ENCODE data around the gene TRIM46. TPM values are rescaled to one million over a fixed set of nuclear protein-coding genes. Genes with fewer than 3 reads are reported as not detected.
"Not testable (repeated sequence)": the region's sequence is repeated elsewhere in the genome, so short reads cannot be mapped to it uniquely, and the experiment has no call there.

The TRIM46 gene
- total and polyA plus RNA-seq, 2 of the 13 experiments (the other 11 are each of a cell fraction or from before 2014, with no cell fraction given), result 0.04 to 0.09 TPM

- H3K4me3 ChIP-seq (replicated peaks in 1 of 3; ENCODE audit: insufficient read depth in 1 of 3, low read depth in 2 of 3, low read length in 3 of 3); H2AFZ ChIP-seq (ENCODE audit: low read length); BruUV-seq (replicated peaks); ATAC-seq; DNase-seq (ENCODE audit: low spot score); intact Hi-C loops (cut with micrococcal nuclease; ENCODE audit: unreplicated experiment); FAIRE-seq; H3K27me3 ChIP-seq (ENCODE audit: control insufficient read depth in 1 of 2, insufficient read depth in 2 of 2, low read length in 2 of 2); H4K20me1 ChIP-seq (ENCODE audit: insufficient read depth, low read length); in situ Hi-C loops (cut with HindIII; ENCODE audit: extremely low pct_ligation_motif_present, low pct_unique_long_range_greater_than_20kb); H3K27ac ChIP-seq (ENCODE audit: extremely low read length, insufficient read depth, low read length); H3K9me3 ChIP-seq (ENCODE audit: low read length); CTCF ChIA-PET (ENCODE audit: low intra/inter-chr PET ratio, low total read pairs); H3K4me2 ChIP-seq (ENCODE audit: low read depth, low read length); H3K36me3 ChIP-seq (replicated peaks in 1 of 2; ENCODE audit: control insufficient read depth in 1 of 2, insufficient read depth in 2 of 2, low read length in 2 of 2); H3K9ac ChIP-seq (ENCODE audit: insufficient read depth, low read depth, low read length); POLR2A ChIA-PET: not testable (repeated sequence)
- 100% methylated on average over 8 of the region's 13 CpGs for WGBS (ENCODE audit: low lambda C conversion rate)
- Histone ChIP-seq H3K4me1 (ENCODE audit: insufficient read depth, low read length) (peaks cover 29% of the 10 kb centered on the region), H3K79me2 (ENCODE audit: insufficient read depth, low read length) (peaks cover 13% of the 10 kb centered on the region)
Observed at GRCh38 chr1:155211381-155212050, 37.9 kb downstream of the TRIM46 start.

- FAIRE-seq; H3K9me3 ChIP-seq (ENCODE audit: low read length); H2AFZ ChIP-seq (ENCODE audit: low read length); H3K4me2 ChIP-seq (ENCODE audit: low read depth, low read length); ATAC-seq; H3K36me3 ChIP-seq (replicated peaks in 1 of 2; ENCODE audit: control insufficient read depth in 1 of 2, insufficient read depth in 2 of 2, low read length in 2 of 2); in situ Hi-C loops (cut with HindIII; ENCODE audit: extremely low pct_ligation_motif_present, low pct_unique_long_range_greater_than_20kb); POLR2A ChIA-PET; DNase-seq (ENCODE audit: low spot score); H3K27ac ChIP-seq (ENCODE audit: extremely low read length, insufficient read depth, low read length); H3K27me3 ChIP-seq (ENCODE audit: control insufficient read depth in 1 of 2, insufficient read depth in 2 of 2, low read length in 2 of 2); CTCF ChIA-PET (ENCODE audit: low intra/inter-chr PET ratio, low total read pairs); intact Hi-C loops (cut with micrococcal nuclease; ENCODE audit: unreplicated experiment); BruUV-seq (replicated peaks); H3K9ac ChIP-seq (ENCODE audit: insufficient read depth, low read depth, low read length); H3K4me3 ChIP-seq (replicated peaks in 1 of 3; ENCODE audit: insufficient read depth in 1 of 3, low read depth in 2 of 3, low read length in 3 of 3); H4K20me1 ChIP-seq (ENCODE audit: insufficient read depth, low read length): not testable (repeated sequence)
- H3K79me2 ChIP-seq (ENCODE audit: insufficient read depth, low read length), result peaks cover 13% of the 10 kb centered on the region
- peaks cover 24% of the 10 kb centered on the region for H3K4me1 ChIP-seq (ENCODE audit: insufficient read depth, low read length)
- WGBS (ENCODE audit: low lambda C conversion rate), result 90% methylated on average over 5 of the region's 7 CpGs
Observed at GRCh38 chr1:155212051-155212440, 38.4 kb downstream of the TRIM46 start.

GRCh38 chr1:155214702-155215101 lies 41.1 kb downstream of the TRIM46 start:
- H3K9me3 ChIP-seq (ENCODE audit: low read length); H3K36me3 ChIP-seq (replicated peaks in 1 of 2; ENCODE audit: control insufficient read depth in 1 of 2, insufficient read depth in 2 of 2, low read length in 2 of 2); POLR2A ChIA-PET; H4K20me1 ChIP-seq (ENCODE audit: insufficient read depth, low read length); H3K4me3 ChIP-seq (replicated peaks in 1 of 3; ENCODE audit: insufficient read depth in 1 of 3, low read depth in 2 of 3, low read length in 3 of 3); H3K27ac ChIP-seq (ENCODE audit: extremely low read length, insufficient read depth, low read length); in situ Hi-C loops (cut with HindIII; ENCODE audit: extremely low pct_ligation_motif_present, low pct_unique_long_range_greater_than_20kb); H2AFZ ChIP-seq (ENCODE audit: low read length); ATAC-seq; DNase-seq (ENCODE audit: low spot score); FAIRE-seq; H3K9ac ChIP-seq (ENCODE audit: insufficient read depth, low read depth, low read length); BruUV-seq (replicated peaks); H3K79me2 ChIP-seq (ENCODE audit: insufficient read depth, low read length); H3K4me2 ChIP-seq (ENCODE audit: low read depth, low read length); intact Hi-C loops (cut with micrococcal nuclease; ENCODE audit: unreplicated experiment); CTCF ChIA-PET (ENCODE audit: low intra/inter-chr PET ratio, low total read pairs); H3K27me3 ChIP-seq (ENCODE audit: control insufficient read depth in 1 of 2, insufficient read depth in 2 of 2, low read length in 2 of 2): not testable (repeated sequence)
- peaks cover 17% of the 10 kb centered on the region for H3K4me1 ChIP-seq (ENCODE audit: insufficient read depth, low read length)
- 91% methylated on average over 5 of the region's 10 CpGs for WGBS (ENCODE audit: low lambda C conversion rate)
